IMR-90 (cell line): ENCODE data around the gene MARK2. TPM values are rescaled to one million over a fixed set of nuclear protein-coding genes. Genes with fewer than 3 reads are reported as not detected.

ENCODE experiments used
- ATAC-seq: fragments of 200-7000 bp; cut with Tn5 transposase; 2 replicates; pipeline ENCODE4 v1.9.1; 2020; ENCODE audit warnings: low read depth, mild to moderate bottlenecking, moderate library complexity
- BruUV-seq: library from RNA; stranded (reverse); fragments of 400-500 nt; replicated peaks from 2 replicates; lab custom pipeline; 2021; lab: Mats Ljungman, UMichigan
- CTCF ChIA-PET: fragments of 300-600 bp; formaldehyde crosslinking; extraction: SDS; loops from one replicate; lab custom pipeline; 2021; ENCODE audit warnings: antibody characterized with exemption; lab: Yijun Ruan, JAX
- POLR2A ChIA-PET: fragments of 300-600 bp; sonication (Branson Sonifier 250); formaldehyde crosslinking; loops from one replicate; lab custom pipeline; 2022; ENCODE audit warnings: antibody characterized with exemption; ENCODE audit not compliant: unreplicated experiment; lab: Charles Lee
- DNase-seq: peaks from one replicate; pipeline ENCODE4 v3.0.0; 2013
- H2AFZ ChIP-seq: replicated peaks from 2 replicates; pipeline ENCODE3; 2013; ENCODE audit warnings: low read length, mild to moderate bottlenecking; ENCODE audit not compliant: poor library complexity
- H2AK5ac ChIP-seq: 2 replicates; pipeline ENCODE4 v1.6.1; 2013; ENCODE audit warnings: low read depth, low read length, inconsistent platforms
- H2AK9ac ChIP-seq: replicated peaks from 2 replicates; pipeline ENCODE3; 2013; ENCODE audit warnings: mild to moderate bottlenecking, low read depth, low read length, moderate library complexity; ENCODE audit not compliant: poor library complexity
- H2BK120ac ChIP-seq: 2 replicates; pipeline ENCODE4 v1.6.1; 2013; ENCODE audit warnings: low read depth, low read length, inconsistent platforms
- H2BK15ac ChIP-seq: 3 replicates; pipeline ENCODE4 v1.6.1; 2013; ENCODE audit warnings: low read depth, low read length, inconsistent platforms
- H2BK20ac ChIP-seq: 2 replicates; pipeline ENCODE4 v1.6.1; 2013; ENCODE audit warnings: low read depth, mild to moderate bottlenecking, inconsistent platforms, low read length, moderate library complexity
- H2BK5ac ChIP-seq: 2 replicates; pipeline ENCODE4 v1.6.1; 2013; ENCODE audit warnings: mild to moderate bottlenecking, low read depth, low read length, inconsistent platforms; ENCODE audit not compliant: poor library complexity, severe bottlenecking
- H3K14ac ChIP-seq: replicated peaks from 2 replicates; pipeline ENCODE4 v1.6.1; 2013; ENCODE audit warnings: low read depth, low read length, inconsistent platforms
- H3K18ac ChIP-seq: 2 replicates; pipeline ENCODE4 v1.6.1; 2013; ENCODE audit warnings: low read depth, low read length, control low read depth
- H3K23ac ChIP-seq: 2 replicates; pipeline ENCODE4 v1.6.1; 2013; ENCODE audit warnings: low read depth, low read length, inconsistent platforms
- H3K27ac ChIP-seq: 2 replicates; pipeline ENCODE4 v1.5.1; 2013; ENCODE audit warnings: mild to moderate bottlenecking, control low read depth, low read length; ENCODE audit not compliant: insufficient read depth
- H3K27me3 ChIP-seq: 2 replicates; pipeline ENCODE4 v1.6.1; 2013; ENCODE audit warnings: low read length; ENCODE audit not compliant: control insufficient read depth, insufficient read depth
- H3K36me3 ChIP-seq: 2 replicates; pipeline ENCODE4 v1.6.1; 2013; ENCODE audit warnings: low read length, mixed read lengths; ENCODE audit not compliant: control insufficient read depth, insufficient read depth
- H3K4ac ChIP-seq: 2 replicates; pipeline ENCODE4 v1.6.1; 2013; ENCODE audit warnings: low read depth, low read length, inconsistent platforms
- H3K4me1 ChIP-seq: 2 replicates; pipeline ENCODE4 v1.6.1; 2013; ENCODE audit warnings: low read length, mixed read lengths; ENCODE audit not compliant: control insufficient read depth, insufficient read depth
- H3K4me2 ChIP-seq: 2 replicates; pipeline ENCODE4 v1.6.1; 2013; ENCODE audit warnings: low read depth, mild to moderate bottlenecking, control low read depth, low read length, moderate library complexity
- H3K4me3 ChIP-seq: 2 replicates; pipeline ENCODE4 v1.5.1; 2013; ENCODE audit warnings: low read depth, mild to moderate bottlenecking, control low read depth, low read length, moderate library complexity; ENCODE audit not compliant: insufficient read depth
- H3K56ac ChIP-seq: 2 replicates; pipeline ENCODE4 v1.6.1; 2013; ENCODE audit warnings: low read length, inconsistent platforms; ENCODE audit not compliant: insufficient read depth; ENCODE audit errors: extremely low read depth
- H3K79me1 ChIP-seq, 2 experiments: 2 replicates each; pipeline ENCODE4 v1.6.1; 2013; ENCODE audit warnings: low read length in 2 of 2, inconsistent platforms in 1 of 2, low read depth in 1 of 2
- H3K9ac ChIP-seq: 2 replicates; pipeline ENCODE4 v1.6.1; 2013; ENCODE audit warnings: low read depth, low read length, control low read depth
- H3K9me1 ChIP-seq: 2 replicates; pipeline ENCODE4 v1.6.1; 2013; ENCODE audit warnings: low read length, inconsistent platforms; ENCODE audit not compliant: insufficient read depth
- H3K9me3 ChIP-seq: 2 replicates; pipeline ENCODE4 v1.6.1; 2013; ENCODE audit warnings: low read length; ENCODE audit not compliant: control insufficient read depth, insufficient read depth
- H4K20me1 ChIP-seq: 2 replicates; pipeline ENCODE4 v1.6.1; 2013; ENCODE audit warnings: low read length, inconsistent platforms; ENCODE audit not compliant: insufficient read depth
- H4K5ac ChIP-seq: 2 replicates; pipeline ENCODE4 v1.6.1; 2013; ENCODE audit warnings: mild to moderate bottlenecking, low read depth, low read length, control low read depth
- H4K8ac ChIP-seq, 2 experiments: 2 replicates each; pipeline ENCODE4 v1.6.1; 2013; ENCODE audit warnings: low read depth in 2 of 2, low read length in 2 of 2, control low read depth in 1 of 2, inconsistent platforms in 1 of 2
- H4K91ac ChIP-seq: 2 replicates; pipeline ENCODE4 v1.6.1; 2013; ENCODE audit warnings: low read depth, low read length, inconsistent platforms; ENCODE audit not compliant: insufficient read depth
- BHLHE40 ChIP-seq: fragments of 150-350 bp; IDR thresholded peaks from 2 replicates; pipeline ENCODE4 v1.6.1; 2016; ENCODE audit warnings: mild to moderate bottlenecking, low read depth, low read length
- RAD21 ChIP-seq: IDR thresholded peaks from 2 replicates; pipeline ENCODE4 v1.6.1; 2012; ENCODE audit warnings: low read length, improper control_type of control experiment
- SMC3 ChIP-seq: fragments of 150-350 bp; IDR thresholded peaks from 2 replicates; pipeline ENCODE4 v1.6.1; 2016; ENCODE audit warnings: low read depth, mild to moderate bottlenecking, antibody characterized with exemption, low read length, moderate library complexity
- WGBS, 2 experiments: methylation state at CpG; one replicate each; pipeline versions ENCODE4 v1.1.5 to v1.1.7; 2013; ENCODE audit warnings: missing lambda C conversion rate in 2 of 2; ENCODE audit not compliant: insufficient read length in 1 of 2; ENCODE audit errors: extremely low coverage in 2 of 2; 5-methylcytosine and 5-hydroxymethylcytosine counted together
- dilution Hi-C: fragments of 300-500 bp; cut with HindIII; formaldehyde crosslinking; loops from one replicate; pipeline ENCODE4 v1.14.3; 2018; ENCODE audit warnings: low sequenced_read_pairs; ENCODE audit not compliant: unreplicated experiment
- in situ Hi-C: fragments of 300-500 bp; cut with MboI; formaldehyde crosslinking; loops from 3 replicates; pipeline ENCODE4 v1.14.3; 2019; ENCODE audit warnings: low sequenced_read_pairs, inconsistent platforms, mixed read lengths
- intact Hi-C: fragments of 100-400 bp; cut with micrococcal nuclease; formaldehyde crosslinking; loops from 2 replicates; pipeline ENCODE4 v1.10.0; 2022
- polyA plus RNA-seq, 3 experiments: library from polyadenylated mRNA; depleted of rRNA; stranded (reverse); fragments of >200 nt; gene quantifications; 2 replicates each; pipeline ENCODE4 v1.2.3, GENCODE V29; 2012; ENCODE audit warnings: low replicate concordance in 1 of 3
- total RNA-seq: library from RNA; depleted of rRNA; stranded (reverse); fragments of >200 nt; gene quantifications from 2 replicates; pipeline ENCODE4 v1.2.3, GENCODE V29; 2012
- TF ChIP-seq, protein P1 (sequence below): conservative IDR thresholded peaks from 2 replicates; pipeline ENCODE4 v1.5.1; 2012; ENCODE audit warnings: mild to moderate bottlenecking, low read depth, low read length, improper control_type of control experiment

MARK2 gene
- total and polyA plus RNA-seq, 2 of the 4 experiments (the other 2 are of a cell fraction), result 6.6 to 17.3 TPM

- Histone ChIP-seq H3K79me1 (peaks cover 20 to 46% of the 10 kb centered on the region in 2 experiments), H3K4ac (peak overlapping the region; percentile 28), H4K91ac (no peak overlapping the region), H2AFZ (peak overlapping the region; percentile 81), H3K9me1 (no peaks in the 10 kb centered on the region; the same call in 1 of the 2 replicates), H3K56ac (no peak overlapping the region), H2BK5ac (no peak overlapping the region), H3K4me3 (no peak overlapping the region), H2BK120ac (no peak overlapping the region), H3K14ac (peak overlapping the region; percentile 22; the same call in 1 of the 2 replicates), H3K36me3 (peaks cover 14% of the 10 kb centered on the region), H3K4me2 (no peak overlapping the region), H4K20me1 (peaks cover 3% of the 10 kb centered on the region), H3K23ac (no peak overlapping the region; the same call in 1 of the 2 replicates), H3K18ac (no peak overlapping the region), H2AK5ac (no peak overlapping the region), H3K27ac (no peak overlapping the region), H3K9me3 (no peaks in the 10 kb centered on the region), H4K5ac (no peak overlapping the region), H3K4me1 (peaks cover 6% of the 10 kb centered on the region; the same call in 1 of the 2 replicates), H2BK20ac (no peak overlapping the region), H3K27me3 (no peaks in the 10 kb centered on the region), H3K9ac (no peak overlapping the region), H2AK9ac (peak overlapping the region; percentile 45), H4K8ac (peak overlapping the region in 1 of 2 experiments; percentile 73; a peak in 2 of 4 replicates), H2BK15ac (no peak overlapping the region)
- peak; percentile 68 for DNase-seq
- ChIA-PET CTCF (interaction anchor here (0.5 to 1.8 kb wide), 12 partner anchors 14 to 185 kb away, joined by 3 to 21 read pairs (median 4); partner anchors contain the start of genes MARK2 and ZFTA), POLR2A (no interaction called here)
- in situ Hi-C loops, result loop anchor here (5.0 to 25.0 kb wide), 3 partner anchors 108 to 458 kb away; partner anchors contain the start of genes MARK2, PLAAT5 and ZFTA
- intact Hi-C loops, result loop anchor here (1.0 to 2.0 kb wide), 2 partner anchors 108 to 177 kb away; partner anchors contain the start of gene ZFTA
- dilution Hi-C loops, result no loop called here
- TF ChIP-seq BHLHE40 (no peak), RAD21 (peak; percentile 76), SMC3 (peak; percentile 79)
- TF ChIP-seq, protein P1, sequence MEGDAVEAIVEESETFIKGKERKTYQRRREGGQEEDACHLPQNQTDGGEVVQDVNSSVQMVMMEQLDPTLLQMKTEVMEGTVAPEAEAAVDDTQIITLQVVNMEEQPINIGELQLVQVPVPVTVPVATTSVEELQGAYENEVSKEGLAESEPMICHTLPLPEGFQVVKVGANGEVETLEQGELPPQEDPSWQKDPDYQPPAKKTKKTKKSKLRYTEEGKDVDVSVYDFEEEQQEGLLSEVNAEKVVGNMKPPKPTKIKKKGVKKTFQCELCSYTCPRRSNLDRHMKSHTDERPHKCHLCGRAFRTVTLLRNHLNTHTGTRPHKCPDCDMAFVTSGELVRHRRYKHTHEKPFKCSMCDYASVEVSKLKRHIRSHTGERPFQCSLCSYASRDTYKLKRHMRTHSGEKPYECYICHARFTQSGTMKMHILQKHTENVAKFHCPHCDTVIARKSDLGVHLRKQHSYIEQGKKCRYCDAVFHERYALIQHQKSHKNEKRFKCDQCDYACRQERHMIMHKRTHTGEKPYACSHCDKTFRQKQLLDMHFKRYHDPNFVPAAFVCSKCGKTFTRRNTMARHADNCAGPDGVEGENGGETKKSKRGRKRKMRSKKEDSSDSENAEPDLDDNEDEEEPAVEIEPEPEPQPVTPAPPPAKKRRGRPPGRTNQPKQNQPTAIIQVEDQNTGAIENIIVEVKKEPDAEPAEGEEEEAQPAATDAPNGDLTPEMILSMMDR, result peak; percentile 77
- ATAC-seq, result peak; percentile 97
- 26% methylated on average over 3 of the region's 14 CpGs; no CpG with 5 or more reads in 1 of the 2 experiments for WGBS, 2 experiments
- no TSS peak for BruUV-seq
Measured at GRCh38 chr11:63945477-63946163, 106.7 kb downstream of the MARK2 start.
